GM19193 (cell line): Measurements from ENCODE around the gene IHH.

Experiments
- POLR2A ChIP-seq: IDR thresholded peaks from 4 replicates; pipeline ENCODE4 v1.6.1; 2011; ENCODE audit not compliant: insufficient read depth, insufficient read length; ENCODE audit errors: extremely low read depth

IHH gene

GRCh38 chr2:219060821-219061791 lies at the start of gene IHH:
TSS of gene IHH (minus strand) at chr2:219060921. CDS start at chr2:219060467, 454 bp downstream.
- TF ChIP-seq POLR2A = no peak

- no peak for TF ChIP-seq POLR2A
Observed at GRCh38 chr2:219109471-219109870, 48.8 kb upstream of the IHH start.

GRCh38 chr2:219107758-219108157 lies 47.0 kb upstream of the IHH start:
- no peak for TF ChIP-seq POLR2A

- TF ChIP-seq POLR2A = no peak
Observed at GRCh38 chr2:219106251-219106650, 45.5 kb upstream of the IHH start.

- no peak for TF ChIP-seq POLR2A
Observed at GRCh38 chr2:219104107-219105035, 43.6 kb upstream of the IHH start.

GRCh38 chr2:219099329-219099728 lies 38.6 kb upstream of the IHH start:
- TF ChIP-seq POLR2A = no peak

- no peak for TF ChIP-seq POLR2A
Observed at GRCh38 chr2:219095406-219095935, 34.8 kb upstream of the IHH start.

GRCh38 chr2:219094171-219094570 lies 33.5 kb upstream of the IHH start:
- TF ChIP-seq POLR2A = no peak

- TF ChIP-seq POLR2A = no peak
Observed at GRCh38 chr2:219090436-219091299, 29.9 kb upstream of the IHH start.

- no peak for TF ChIP-seq POLR2A
Observed at GRCh38 chr2:219089330-219089729, 28.6 kb upstream of the IHH start.

- TF ChIP-seq POLR2A = no peak
Observed at GRCh38 chr2:219087848-219088247, 27.1 kb upstream of the IHH start.

GRCh38 chr2:219087361-219087760 lies 26.6 kb upstream of the IHH start:
- no peak for TF ChIP-seq POLR2A

- TF ChIP-seq POLR2A = no peak
Observed at GRCh38 chr2:219086196-219086595, 25.5 kb upstream of the IHH start.

GRCh38 chr2:219084791-219085190 lies 24.1 kb upstream of the IHH start:
- no peak for TF ChIP-seq POLR2A
